H1 (cell line): ENCODE measurements around the gene LTO1. TPM values are rescaled to one million over a fixed set of nuclear protein-coding genes. Genes with fewer than 3 reads are reported as not detected.

ENCODE experiments used
- ASH2L ChIP-seq: fragments of 200-600, 300-600 bp; sonication (generic); IDR thresholded peaks from one replicate; pipeline ENCODE4 v1.7.1; 2017; ENCODE audit warnings: low read length
- BCL11A ChIP-seq, 2 experiments: IDR thresholded peaks; one replicate each; pipeline ENCODE4 v1.6.1; 2011; ENCODE audit warnings: low read depth in 2 of 2, low read length in 2 of 2, mild to moderate bottlenecking in 2 of 2
- CHD2 ChIP-seq: IDR thresholded peaks from 2 replicates; pipeline ENCODE4 v1.6.1; 2012; ENCODE audit warnings: low read length, improper control_type of control experiment
- CTCF ChIP-seq, 3 experiments: IDR thresholded peaks; 1 replicate in 2 of 3; 2 replicates in 1 of 3; pipeline versions ENCODE4 v1.5.1 to v1.6.1; 2011; ENCODE audit warnings: low read length in 3 of 3, mild to moderate bottlenecking in 3 of 3, inconsistent platforms in 2 of 3, low read depth in 1 of 3, moderate library complexity in 1 of 3; ENCODE audit not compliant: insufficient read depth in 1 of 3; ENCODE audit errors: control extremely low read depth in 1 of 3
- GABPA ChIP-seq: IDR thresholded peaks from 2 replicates; pipeline ENCODE4 v1.6.1; 2011; ENCODE audit warnings: mild to moderate bottlenecking, low read length, moderate library complexity, borderline replicate concordance; ENCODE audit not compliant: insufficient read depth
- MAFK ChIP-seq: IDR thresholded peaks from 2 replicates; pipeline ENCODE4 v1.6.1; 2012; ENCODE audit warnings: low read depth, mild to moderate bottlenecking, improper control_type of control experiment, low read length
- RFX5 ChIP-seq: IDR thresholded peaks from 2 replicates; pipeline ENCODE4 v1.6.1; 2011; ENCODE audit warnings: low read depth, low read length, improper control_type of control experiment, borderline replicate concordance
- SIN3A ChIP-seq, 2 experiments: IDR thresholded peaks in 1 of 2; conservative IDR thresholded peaks in 1 of 2; 2 replicates each; pipeline ENCODE4 v1.6.1; 2011 to 2012; ENCODE audit warnings: low read length in 2 of 2, improper control_type of control experiment in 1 of 2, low read depth in 1 of 2, mild to moderate bottlenecking in 1 of 2
- TAF1 ChIP-seq: IDR thresholded peaks from 2 replicates; pipeline ENCODE4 v1.6.1; 2011; ENCODE audit warnings: mild to moderate bottlenecking, low read depth, low read length
- YY1 ChIP-seq: IDR thresholded peaks from 2 replicates; pipeline ENCODE4 v1.6.1; 2011; ENCODE audit warnings: low read depth, mild to moderate bottlenecking, low read length
- polyA plus RNA-seq, 7 experiments: library from polyadenylated mRNA; depleted of rRNA in 3 of 7; stranded (reverse) in 5 of 7; unstranded in 2 of 7; fragments of >200 nt in 5 of 7; fragments of 200-250 nt in 2 of 7; gene quantifications; 1 replicate in 5 of 7; 2 replicates in 1 of 7; 4 replicates in 1 of 7; pipeline versions ENCODE4 v1.2.1 to v1.2.3, GENCODE V29; 2011 to 2013; ENCODE audit warnings: missing spikeins in 2 of 7, mixed read lengths in 2 of 7
- total RNA-seq: library from RNA; stranded (reverse); fragmentation: NEBNext Ultra II Directional; extraction: Animal tissue kit (Norgen Biotek cat#: 25700); gene quantifications from 2 replicates; pipeline ENCODE4 v1.2.1, GENCODE V29; 2021

The LTO1 gene
- total and polyA plus RNA-seq, 2 of the 8 experiments (the other 6 are each of a cell fraction or from before 2014, with no cell fraction given): 15.4 to 21.3 TPM

- no peak for TF ChIP-seq CTCF (IDR thresholded peaks at IDR 0.05; ENCODE audit: control extremely low read depth in 1 of 3, insufficient read depth in 1 of 3, low read depth in 1 of 3, low read length in 3 of 3)
- no peak for TF ChIP-seq RFX5
- peak; percentile 91 for TF ChIP-seq MAFK
- TF ChIP-seq SIN3A (conservative IDR thresholded peaks at IDR 0.05 in 1 of 2, IDR thresholded peaks at IDR 0.05 in 1 of 2; ENCODE audit: low read depth in 1 of 2, low read length in 2 of 2): no peak
- no peak for TF ChIP-seq BCL11A (IDR thresholded peaks at IDR 0.05; ENCODE audit: low read depth in 2 of 2, low read length in 2 of 2)
- no peak for TF ChIP-seq CHD2
- 0 out of 2 replicates have a peak, but pooled peaks have one; percentile 26 for TF ChIP-seq TAF1
- TF ChIP-seq GABPA: peak; percentile 14; the same call in 1 of the 2 replicates
- TF ChIP-seq ASH2L: peak; percentile 53
- peak; percentile 27; the same call in 1 of the 2 replicates for TF ChIP-seq YY1
These were observed 38.5 kb downstream of the LTO1 start (continued) for GRCh38 chr11:69636512-69637197.
